ENCODE measurements around the gene CTXN1. TPM values are rescaled to one million over a fixed set of nuclear protein-coding genes. Genes with fewer than 3 reads are reported as not detected.
A peak's percentile ranks its signal among the peaks of the same experiment; 100 is the strongest.

Gene CTXN1
- 4.3 and 5.2 TPM in 2 replicates for total RNA-seq
- polyA plus RNA-seq = 13.5 and 14.5 TPM in 2 replicates

GRCh38 chr19:7926021-7926726 lies at the start of gene CTXN1:
Gene CTXN1 (minus strand): TSS chr19:7926135. CDS start chr19:7925538, 597 bp downstream.
- Histone ChIP-seq H3K4me2 (peak within 1 kb of the TSS; percentile 98), H3K36me3 (replicated peaks; ENCODE audit: insufficient read depth, low read depth) (no peaks in the 10 kb centered on the region), H3K27ac (no peak within 1 kb of the TSS), H3K4me1 (ENCODE audit: insufficient read depth) (peaks cover 32% of the 10 kb centered on the region), H4K20me1 (ENCODE audit: insufficient read depth, poor library complexity, severe bottlenecking) (no peaks in the 10 kb centered on the region), H3K9me3 (ENCODE audit: low read depth) (no peaks in the 10 kb centered on the region), H3K79me2 (no peaks in the 10 kb centered on the region), H3K27me3 (no peaks in the 10 kb centered on the region), H3K4me3 (peak within 1 kb of the TSS; percentile 61), H2AFZ (peak within 1 kb of the TSS; percentile 20), H3K9me2 (replicated peaks; ENCODE audit: insufficient read depth) (no peaks in the 10 kb centered on the region)
- TF ChIP-seq EZH2phosphoT487 (IDR thresholded peaks at IDR 0.05; ENCODE audit: low read depth, severe bottlenecking, unreplicated experiment) (no peak), CTCF (IDR thresholded peaks at IDR 0.05; ENCODE audit: poor library complexity) (no peak), EZH2 (IDR thresholded peaks at IDR 0.05; ENCODE audit: borderline replicate concordance) (no peak)
- DNase-seq (ENCODE audit: low spot score) = peak; percentile 87
- WGBS (ENCODE audit: low lambda C conversion rate, missing lambda C conversion rate) = 20% methylated on average over 16 of the region's 65 CpGs

DNA sequence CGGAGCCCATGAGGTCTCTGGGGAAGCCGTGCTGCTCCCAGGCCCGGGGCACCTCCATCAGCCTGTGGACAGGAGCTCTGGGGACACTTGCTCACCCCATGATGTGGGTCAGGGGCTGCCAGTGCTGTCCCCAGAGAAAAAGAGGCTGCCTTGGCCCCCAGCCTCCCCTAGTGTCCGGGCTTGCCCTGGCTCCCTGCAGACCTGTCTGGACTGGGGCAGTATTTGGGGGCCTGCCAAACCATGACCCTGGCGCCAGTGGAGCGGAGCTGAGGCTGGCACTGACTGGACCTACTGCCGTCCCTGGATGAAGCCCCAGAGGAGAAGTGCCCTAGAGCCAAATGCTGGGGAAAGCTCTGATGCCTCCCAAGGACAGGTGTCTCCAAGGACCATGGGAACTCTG lies 49.1 kb upstream of the CTXN1 start:
- Histone ChIP-seq H3K9me3 (ENCODE audit: low read depth) (no peaks in the 10 kb centered on the region), H3K27ac (no peak overlapping the region), H2AFZ (no peak overlapping the region), H3K4me3 (no peak overlapping the region), H4K20me1 (ENCODE audit: insufficient read depth, poor library complexity, severe bottlenecking) (peaks cover 4% of the 10 kb centered on the region), H3K4me2 (no peak overlapping the region), H3K4me1 (ENCODE audit: insufficient read depth) (no peaks in the 10 kb centered on the region), H3K9me2 (replicated peaks; ENCODE audit: insufficient read depth) (no peaks in the 10 kb centered on the region), H3K27me3 (no peaks in the 10 kb centered on the region), H3K36me3 (replicated peaks; ENCODE audit: insufficient read depth, low read depth) (no peaks in the 10 kb centered on the region), H3K79me2 (peaks cover 6% of the 10 kb centered on the region)
- no peak for DNase-seq (ENCODE audit: low spot score)
- 97% methylated on average over 7 of the region's 7 CpGs for WGBS (ENCODE audit: low lambda C conversion rate, missing lambda C conversion rate)
- TF ChIP-seq EZH2 (IDR thresholded peaks at IDR 0.05; ENCODE audit: borderline replicate concordance) (no peak), CTCF (IDR thresholded peaks at IDR 0.05; ENCODE audit: poor library complexity) (no peak), EZH2phosphoT487 (IDR thresholded peaks at IDR 0.05; ENCODE audit: low read depth, severe bottlenecking, unreplicated experiment) (no peak)

DNA sequence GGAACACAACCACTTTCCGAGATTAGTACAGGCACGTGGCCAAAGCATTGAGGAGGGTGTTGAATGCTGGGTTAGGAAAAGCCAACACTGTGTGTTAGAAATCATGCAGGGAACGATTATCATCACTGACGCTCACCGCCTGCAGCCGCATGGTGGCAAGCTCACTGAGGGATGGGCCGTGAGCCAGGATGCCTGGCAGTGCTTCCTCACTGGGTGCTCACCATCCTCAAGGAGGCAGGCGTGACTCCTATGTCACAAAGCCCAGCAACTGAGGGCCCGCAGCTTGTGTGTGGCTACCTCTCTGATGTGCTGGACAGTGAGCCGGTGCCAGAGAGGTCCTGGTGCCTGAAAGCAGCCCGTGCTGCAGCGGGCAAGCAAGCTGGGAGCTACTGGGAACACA lies 47.9 kb upstream of the CTXN1 start:
- no peak for DNase-seq (ENCODE audit: low spot score)
- TF ChIP-seq EZH2phosphoT487 (IDR thresholded peaks at IDR 0.05; ENCODE audit: low read depth, severe bottlenecking, unreplicated experiment) (no peak), EZH2 (IDR thresholded peaks at IDR 0.05; ENCODE audit: borderline replicate concordance) (no peak), CTCF (IDR thresholded peaks at IDR 0.05; ENCODE audit: poor library complexity) (no peak)
- Histone ChIP-seq H4K20me1 (ENCODE audit: insufficient read depth, poor library complexity, severe bottlenecking) (peaks cover 4% of the 10 kb centered on the region), H3K9me3 (ENCODE audit: low read depth) (no peaks in the 10 kb centered on the region), H3K27me3 (no peaks in the 10 kb centered on the region), H3K27ac (no peak overlapping the region), H3K4me2 (no peak overlapping the region), H3K4me3 (no peak overlapping the region), H3K36me3 (replicated peaks; ENCODE audit: insufficient read depth, low read depth) (no peaks in the 10 kb centered on the region), H3K79me2 (peaks cover 6% of the 10 kb centered on the region), H3K9me2 (replicated peaks; ENCODE audit: insufficient read depth) (no peaks in the 10 kb centered on the region), H2AFZ (no peak overlapping the region), H3K4me1 (ENCODE audit: insufficient read depth) (no peaks in the 10 kb centered on the region)
- 93% methylated on average over 12 of the region's 12 CpGs for WGBS (ENCODE audit: low lambda C conversion rate, missing lambda C conversion rate)
